AG04450 (cell line): ENCODE measurements around the gene ZNF473. TPM values are rescaled to one million over a fixed set of nuclear protein-coding genes. Genes with fewer than 3 reads are reported as not detected.

Experiments
- CTCF ChIA-PET: fragments of 300-600, 350-600 bp; formaldehyde crosslinking; extraction: SDS; loops from one replicate; lab custom pipeline; 2022; ENCODE audit warnings: antibody characterized with exemption, inconsistent platforms; lab: Charles Lee
- POLR2A ChIA-PET: fragments of 350-600 bp; formaldehyde crosslinking; extraction: SDS; loops from one replicate; lab custom pipeline; 2021; ENCODE audit warnings: antibody characterized with exemption, inconsistent platforms; lab: Yijun Ruan, JAX
- DNase-seq: peaks from one replicate; pipeline ENCODE4 v3.0.0-alpha.2; 2011; ENCODE audit warnings: low read depth, low spot score
- H3K27ac ChIP-seq: one replicate; pipeline ENCODE4 v1.5.1; 2012; ENCODE audit warnings: low read depth, low read length, control low read depth
- H3K27me3 ChIP-seq: one replicate; pipeline ENCODE4 v1.6.0; 2012; ENCODE audit warnings: low read length; ENCODE audit not compliant: control insufficient read depth, insufficient read depth
- H3K4me3 ChIP-seq: 2 replicates; pipeline ENCODE4 v1.5.1; 2011; ENCODE audit warnings: mild to moderate bottlenecking, low read depth, low read length, control low read depth
- H3K9me3 ChIP-seq: 2 replicates; pipeline ENCODE4 v1.5.1; 2012; ENCODE audit warnings: low read length; ENCODE audit not compliant: control insufficient read depth, insufficient read depth
- polyA plus RNA-seq: library from polyadenylated mRNA; depleted of rRNA; stranded (reverse); fragments of >200 nt; gene quantifications from 2 replicates; pipeline ENCODE4 v1.2.3, GENCODE V29; 2011
- TF ChIP-seq, protein P1 (sequence below): IDR thresholded peaks from 2 replicates; pipeline ENCODE4 v1.5.1; 2011; ENCODE audit warnings: low read depth, low read length, control low read depth, inconsistent platforms

ZNF473 gene
- polyA plus RNA-seq, 1 experiment: 6.2 TPM

DNA sequence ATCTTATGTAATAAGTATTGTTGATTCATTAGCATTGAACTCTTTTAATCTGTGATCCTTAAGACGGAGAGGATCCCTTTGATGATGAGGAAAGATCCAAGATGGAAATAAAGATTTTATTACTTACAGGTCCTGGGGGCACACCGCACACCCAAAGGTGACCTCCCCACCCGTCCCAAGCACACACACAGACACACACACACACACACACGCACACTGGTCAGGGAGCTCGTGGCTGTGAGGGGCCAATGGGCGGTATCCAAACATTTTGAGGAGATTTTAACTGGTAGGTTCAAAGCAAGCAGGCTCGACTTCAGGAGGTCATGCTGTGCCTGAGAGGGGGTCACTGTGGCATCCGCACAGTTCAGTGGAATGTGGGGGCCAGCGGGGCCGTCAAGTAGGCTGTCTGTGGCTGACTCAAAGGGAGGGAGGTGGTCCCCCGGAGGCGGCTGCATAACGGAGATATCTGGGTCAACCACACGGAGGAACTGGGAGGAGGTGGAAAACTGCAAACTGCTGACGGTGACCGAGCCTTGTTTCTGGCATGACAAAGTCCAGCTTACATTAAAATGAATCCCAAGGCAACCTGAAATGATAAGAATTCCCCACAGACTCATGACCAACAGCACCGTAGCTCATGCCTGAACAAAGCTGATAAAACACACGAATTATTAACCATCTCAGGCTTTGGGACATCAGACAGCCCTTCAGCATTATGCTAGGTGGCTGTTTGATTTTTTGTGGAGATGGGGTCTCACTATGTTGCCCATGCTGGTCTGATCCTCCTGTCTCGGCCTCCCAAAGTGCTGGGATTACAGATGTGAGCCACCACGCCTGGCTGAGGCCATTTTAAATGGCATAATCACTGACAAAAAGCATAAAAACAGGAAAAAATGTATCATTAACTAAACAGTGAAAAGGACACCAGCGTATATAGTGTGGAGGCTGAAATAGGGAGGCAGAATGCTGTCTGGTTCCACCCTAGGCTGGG is 43.9 kb upstream of the ZNF473 start:
- no peak overlapping the region for H3K4me3 ChIP-seq
- H3K27ac ChIP-seq: no peak overlapping the region
- CTCF ChIA-PET: interaction anchor here (0.6 to 0.7 kb wide), 2 partner anchors 44 to 45 kb away, joined by 3 read pairs; no protein-coding TSS in a partner anchor
- no peaks in the 10 kb centered on the region for H3K9me3 ChIP-seq
- TF ChIP-seq, protein P1, sequence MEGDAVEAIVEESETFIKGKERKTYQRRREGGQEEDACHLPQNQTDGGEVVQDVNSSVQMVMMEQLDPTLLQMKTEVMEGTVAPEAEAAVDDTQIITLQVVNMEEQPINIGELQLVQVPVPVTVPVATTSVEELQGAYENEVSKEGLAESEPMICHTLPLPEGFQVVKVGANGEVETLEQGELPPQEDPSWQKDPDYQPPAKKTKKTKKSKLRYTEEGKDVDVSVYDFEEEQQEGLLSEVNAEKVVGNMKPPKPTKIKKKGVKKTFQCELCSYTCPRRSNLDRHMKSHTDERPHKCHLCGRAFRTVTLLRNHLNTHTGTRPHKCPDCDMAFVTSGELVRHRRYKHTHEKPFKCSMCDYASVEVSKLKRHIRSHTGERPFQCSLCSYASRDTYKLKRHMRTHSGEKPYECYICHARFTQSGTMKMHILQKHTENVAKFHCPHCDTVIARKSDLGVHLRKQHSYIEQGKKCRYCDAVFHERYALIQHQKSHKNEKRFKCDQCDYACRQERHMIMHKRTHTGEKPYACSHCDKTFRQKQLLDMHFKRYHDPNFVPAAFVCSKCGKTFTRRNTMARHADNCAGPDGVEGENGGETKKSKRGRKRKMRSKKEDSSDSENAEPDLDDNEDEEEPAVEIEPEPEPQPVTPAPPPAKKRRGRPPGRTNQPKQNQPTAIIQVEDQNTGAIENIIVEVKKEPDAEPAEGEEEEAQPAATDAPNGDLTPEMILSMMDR: no peak
- H3K27me3 ChIP-seq: no peaks in the 10 kb centered on the region
- POLR2A ChIA-PET: no interaction called here
- no peak for DNase-seq

- no peaks in the 10 kb centered on the region; the same call in 1 of the 2 replicates for H3K9me3 ChIP-seq
- no peak overlapping the region for H3K27ac ChIP-seq
- ChIA-PET CTCF (interaction anchor here (1.0 to 1.4 kb wide), 4 partner anchors 30 to 152 kb away, joined by 3 to 6 read pairs (median 6); no protein-coding TSS in a partner anchor), POLR2A (no interaction called here)
- TF ChIP-seq, protein P1: peak; percentile 80
- DNase-seq: no peak
- H3K27me3 ChIP-seq: no peaks in the 10 kb centered on the region
- H3K4me3 ChIP-seq: no peak overlapping the region
These were observed 42.1 kb upstream of the ZNF473 start for GRCh38 chr19:49983645-49984229.

GRCh38 chr19:49984491-49984890 is 41.3 kb upstream of the ZNF473 start:
- ChIA-PET CTCF (interaction anchor here (1.0 to 1.1 kb wide), 4 partner anchors 19 to 152 kb away, joined by 3 to 6 read pairs (median 5); no protein-coding TSS in a partner anchor), POLR2A (no interaction called here)
- TF ChIP-seq, protein P1: no peak
- DNase-seq: no peak
- Histone ChIP-seq H3K27me3 (no peaks in the 10 kb centered on the region), H3K27ac (no peak overlapping the region), H3K9me3 (no peaks in the 10 kb centered on the region; the same call in 1 of the 2 replicates), H3K4me3 (no peak overlapping the region)

- ChIA-PET CTCF (interaction anchor here (1.1 kb wide), 1 partner anchor 48 kb away, joined by 11 read pairs; no protein-coding TSS in a partner anchor), POLR2A (no interaction called here)
- no peak overlapping the region for H3K27ac ChIP-seq
- TF ChIP-seq, protein P1: no peak
- no peak overlapping the region for H3K4me3 ChIP-seq
- H3K27me3 ChIP-seq: no peaks in the 10 kb centered on the region
- no peaks in the 10 kb centered on the region; the same call in 1 of the 2 replicates for H3K9me3 ChIP-seq
- no peak for DNase-seq
These were observed 39.9 kb upstream of the ZNF473 start for GRCh38 chr19:49985871-49986270.
